HG03460 (cell line): ENCODE data around the gene FCHO2.

ENCODE experiments used
- ATAC-seq: cut with Tn5 transposase; IDR thresholded peaks from one replicate; pipeline ENCODE4 v1.9.1; 2021; ENCODE audit not compliant: unreplicated experiment

Gene FCHO2

DNA sequence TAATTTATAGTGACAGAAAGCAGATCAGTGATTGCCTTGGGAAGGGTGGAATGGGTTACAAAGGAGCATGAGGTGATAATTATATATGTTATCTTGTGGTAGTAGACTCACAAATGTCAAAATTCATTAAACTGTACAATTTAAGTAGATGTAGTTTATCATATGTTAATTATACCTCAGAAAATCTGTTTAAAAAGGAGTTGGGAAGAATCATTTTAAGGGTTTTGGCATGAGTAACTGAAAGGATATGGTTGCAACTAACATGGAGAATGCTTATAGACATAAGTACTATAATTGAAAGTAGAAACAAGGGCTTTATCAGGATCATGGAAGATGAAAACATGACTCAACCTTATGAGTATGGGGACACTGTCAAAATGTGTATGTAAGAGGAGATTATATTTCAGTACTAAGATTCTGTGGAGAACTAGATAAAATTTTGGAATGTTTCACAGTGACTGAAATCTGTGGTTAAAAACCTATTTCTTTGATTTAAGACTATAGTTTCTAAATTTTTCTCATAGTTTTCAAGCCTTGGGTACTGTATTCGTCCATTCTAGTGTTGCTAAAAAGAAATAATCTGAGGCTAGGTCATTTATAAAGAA, 73.3 kb downstream of the FCHO2 start:
- no peak for ATAC-seq

DNA sequence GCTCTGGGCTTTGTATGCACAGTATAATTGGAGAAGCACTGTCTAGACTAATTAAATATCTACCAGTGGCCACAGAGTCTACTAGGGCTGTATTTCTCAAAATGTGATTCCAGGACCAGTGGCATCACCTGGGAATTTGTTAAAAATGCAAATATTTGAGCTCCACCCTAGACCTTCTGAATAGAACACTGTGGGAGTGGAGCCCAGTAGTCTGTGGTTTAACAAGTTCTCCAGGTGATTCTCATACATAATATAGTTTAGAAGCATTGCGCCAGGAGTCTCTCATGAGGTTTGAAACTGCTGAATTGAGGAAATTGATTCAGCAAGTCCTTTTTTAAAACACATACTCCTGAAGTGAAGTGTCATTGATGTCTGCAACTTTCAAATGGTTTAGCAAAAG, 74.7 kb downstream of the FCHO2 start:
- ATAC-seq = no peak

DNA sequence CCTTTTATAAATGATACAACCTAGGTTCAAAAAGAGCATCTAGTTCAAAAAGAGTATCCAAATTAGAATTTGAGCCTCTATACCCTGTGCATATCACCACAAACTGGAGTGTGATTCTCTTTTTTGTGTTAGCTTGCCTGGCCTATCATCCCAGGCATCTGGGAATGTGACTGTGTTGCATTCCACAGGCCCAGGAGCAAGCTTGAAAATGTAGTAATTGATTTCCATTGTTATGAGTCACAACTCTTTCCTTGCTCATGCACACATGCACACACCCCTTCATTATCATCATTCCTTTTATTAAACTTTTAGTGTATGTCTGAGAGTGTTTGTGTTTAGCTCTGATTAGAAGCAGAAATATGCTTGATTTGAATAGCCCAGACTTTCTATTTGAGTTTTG, 75.2 kb downstream of the FCHO2 start:
- no peak for ATAC-seq

DNA sequence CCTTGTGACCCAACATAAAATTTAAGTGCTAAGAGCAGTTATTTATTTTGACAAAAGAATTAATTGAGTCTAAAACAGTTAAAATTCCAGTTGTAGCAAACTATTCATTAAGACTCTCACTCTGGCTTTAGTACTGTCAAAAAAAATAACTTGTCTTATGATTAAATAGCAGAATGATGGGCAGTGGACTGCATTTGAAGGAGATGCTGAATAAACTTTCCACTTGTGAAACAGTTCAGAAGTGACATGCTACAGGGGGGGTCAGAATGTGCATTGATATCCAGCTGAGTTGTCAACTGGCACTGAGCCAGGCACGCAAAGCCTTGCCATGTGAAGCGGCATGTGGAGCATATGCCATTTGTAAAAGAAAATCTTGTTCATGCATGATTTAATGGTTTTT, 76.0 kb downstream of the FCHO2 start:
- ATAC-seq = no peak

DNA sequence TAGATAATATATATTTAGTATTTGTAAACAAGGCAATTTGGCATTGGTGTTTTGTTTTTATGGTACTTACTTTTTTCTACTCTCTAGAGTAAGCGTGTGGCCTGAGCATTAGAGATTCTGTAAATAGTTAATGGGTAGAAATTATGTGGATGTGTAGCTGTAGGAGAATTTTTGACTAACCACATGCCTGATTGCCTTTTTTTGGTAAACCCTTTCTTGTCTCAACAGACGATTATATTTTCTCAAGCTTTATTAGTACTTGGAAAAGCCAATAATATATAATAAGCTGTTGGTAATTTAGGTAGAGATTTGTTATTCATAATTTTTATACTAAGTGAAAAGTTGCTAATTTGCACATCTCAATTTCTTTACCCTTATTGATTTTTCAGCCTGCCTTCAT, 76.8 kb downstream of the FCHO2 start:
- ATAC-seq = no peak

DNA sequence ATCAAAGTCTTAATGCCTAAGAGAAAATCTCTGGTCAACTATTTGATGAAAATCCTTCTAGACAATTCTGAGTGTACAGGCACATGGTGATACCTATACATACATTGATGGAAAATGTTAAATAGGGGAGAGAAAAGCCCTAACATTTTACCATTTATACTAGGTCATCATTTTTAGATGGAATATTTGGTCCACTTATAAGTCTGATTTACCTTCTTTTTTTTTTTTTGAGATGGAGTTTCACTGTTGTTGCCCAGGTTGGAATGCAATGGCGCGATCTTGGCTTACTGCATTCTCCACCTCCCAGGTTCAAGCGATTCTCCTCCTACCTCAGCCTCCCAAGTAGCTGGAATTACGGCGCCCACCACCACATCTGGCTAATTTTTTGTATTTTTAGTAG, 81.7 kb downstream of the FCHO2 start:
- no peak for ATAC-seq

DNA sequence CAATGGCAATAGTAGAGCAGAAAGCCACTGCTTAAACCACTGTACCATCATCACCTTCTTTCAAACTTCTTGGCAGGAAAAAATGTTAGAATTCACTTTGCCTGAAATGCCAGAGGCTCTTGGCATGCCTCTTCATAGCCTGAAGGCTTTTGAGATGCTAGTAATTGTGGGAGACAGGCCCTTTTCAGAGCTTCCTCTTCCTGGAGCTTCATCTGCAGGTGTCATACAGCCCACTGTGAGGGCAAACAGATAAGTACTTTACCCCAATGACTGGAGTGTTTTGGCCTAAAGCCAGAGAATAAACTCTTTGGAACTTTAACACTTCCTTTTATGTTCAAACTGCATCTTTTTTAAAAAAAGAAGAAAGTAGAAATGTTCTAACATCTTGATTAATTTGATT, 83.2 kb downstream of the FCHO2 start:
- ATAC-seq = no peak

DNA sequence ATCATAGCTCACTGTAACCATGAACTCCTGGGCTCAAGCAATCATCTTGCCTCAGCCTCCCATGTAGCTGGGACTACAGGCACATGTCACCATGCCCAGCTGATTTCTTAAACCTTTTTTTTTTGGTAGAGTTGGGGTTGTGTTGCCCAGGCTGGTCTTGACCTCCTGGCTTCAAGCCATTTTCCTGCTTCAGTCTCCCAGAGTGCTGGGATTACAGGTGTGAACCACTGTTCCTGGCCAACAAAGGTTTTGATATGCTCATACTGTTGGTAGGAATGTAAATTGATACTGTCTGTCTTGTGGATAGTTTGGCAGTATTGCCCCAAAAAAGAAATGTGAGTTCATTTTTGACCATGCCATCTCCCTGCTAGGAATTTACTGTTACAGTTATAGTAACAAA, 87.2 kb downstream of the FCHO2 start:
- no peak for ATAC-seq

DNA sequence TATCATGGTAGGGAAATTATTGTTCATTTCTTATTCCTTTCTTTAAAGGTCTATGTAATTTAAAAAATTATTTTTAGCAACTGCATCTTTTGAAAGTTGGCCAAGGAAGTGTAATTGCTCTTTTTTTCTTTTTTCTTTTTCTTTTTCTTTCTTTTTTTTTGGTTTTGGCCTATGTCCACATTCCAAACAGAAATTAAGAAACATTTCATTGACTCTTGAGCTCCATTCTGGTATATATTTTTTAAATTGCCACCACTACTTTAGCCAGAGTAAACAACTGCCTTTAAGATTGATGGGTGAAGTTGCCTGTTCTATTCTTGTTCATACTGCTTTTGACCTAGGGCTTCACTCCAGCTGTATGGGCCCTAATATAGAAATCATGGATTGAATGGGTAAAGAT, 88.7 kb downstream of the FCHO2 start:
- ATAC-seq = no peak

DNA sequence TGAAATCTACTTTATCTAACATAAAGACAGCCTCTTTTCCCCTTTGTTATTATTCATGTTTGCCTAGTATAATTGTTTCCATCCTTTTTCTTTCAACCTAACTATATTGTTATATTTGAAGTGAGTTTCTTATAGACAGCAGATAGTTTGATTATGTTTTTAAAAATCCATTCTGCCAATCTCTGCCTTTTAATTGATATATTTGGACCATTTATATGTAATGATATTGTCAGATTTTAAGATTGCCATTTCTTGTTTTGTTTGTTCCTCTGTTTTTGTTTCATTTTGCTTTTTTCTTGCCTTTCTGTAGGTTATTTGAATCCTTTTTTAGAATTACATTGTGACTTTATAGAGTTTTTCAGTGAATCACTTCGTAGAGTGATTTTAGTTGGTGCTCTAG, 89.8 kb downstream of the FCHO2 start:
- no peak for ATAC-seq

DNA sequence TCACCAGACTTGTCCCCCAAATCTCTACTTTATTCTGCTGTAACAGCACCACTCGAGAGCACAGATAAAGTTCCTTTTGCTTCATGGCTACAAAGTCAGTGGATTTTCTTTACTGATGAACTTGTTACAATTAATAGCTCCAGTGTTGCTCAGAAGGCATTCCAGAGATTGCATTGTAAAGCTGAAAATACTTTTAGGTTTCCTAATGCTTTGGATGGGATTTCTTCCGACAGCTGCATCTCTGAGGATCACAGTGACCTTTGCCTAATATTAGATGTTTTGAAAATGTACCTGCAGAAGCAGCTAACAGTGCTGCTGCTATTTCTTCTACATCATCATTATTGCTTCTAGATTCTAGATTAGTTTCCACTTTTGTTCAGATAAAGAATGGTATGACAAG, 105.8 kb downstream of the FCHO2 start:
- ATAC-seq = no peak

DNA sequence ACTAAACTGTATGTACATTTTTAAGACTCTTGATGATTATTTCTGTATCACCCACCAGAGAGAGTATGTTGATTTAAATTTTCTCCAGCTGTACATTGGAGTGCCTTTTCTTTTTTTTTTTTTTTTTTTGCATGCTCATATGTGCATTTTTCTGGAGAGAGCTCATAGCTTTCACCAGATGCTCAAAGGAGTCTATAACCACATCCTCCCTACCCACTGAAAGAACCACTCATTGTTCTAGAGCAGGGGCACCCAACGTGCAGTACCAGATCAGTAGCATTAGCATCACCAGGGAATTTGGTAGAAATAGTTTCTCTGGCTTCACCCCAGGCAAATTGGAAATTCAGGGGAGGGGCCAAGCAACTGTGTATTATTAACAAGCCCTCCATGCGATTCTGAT, 110.6 kb downstream of the FCHO2 start:
- ATAC-seq = no peak

DNA sequence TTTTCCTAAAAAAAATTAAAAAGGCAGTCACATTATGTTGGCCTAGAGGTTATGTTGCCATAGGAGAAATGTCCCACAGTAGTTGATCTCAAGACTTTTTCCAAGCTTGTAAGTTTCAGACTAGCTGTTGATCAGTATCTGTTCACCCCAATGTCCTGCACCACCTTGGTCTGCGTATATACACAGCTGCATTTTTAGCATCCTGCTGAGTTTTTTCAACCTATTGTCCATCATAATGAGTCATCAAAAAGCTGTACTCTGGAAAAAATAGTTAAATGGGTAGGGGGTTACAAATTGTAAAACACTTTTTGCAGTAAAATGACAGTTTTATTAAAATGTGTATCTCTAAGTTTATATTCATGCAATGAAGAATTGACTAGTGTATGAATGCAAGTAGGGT, 111.4 kb downstream of the FCHO2 start:
- ATAC-seq = no peak

DNA sequence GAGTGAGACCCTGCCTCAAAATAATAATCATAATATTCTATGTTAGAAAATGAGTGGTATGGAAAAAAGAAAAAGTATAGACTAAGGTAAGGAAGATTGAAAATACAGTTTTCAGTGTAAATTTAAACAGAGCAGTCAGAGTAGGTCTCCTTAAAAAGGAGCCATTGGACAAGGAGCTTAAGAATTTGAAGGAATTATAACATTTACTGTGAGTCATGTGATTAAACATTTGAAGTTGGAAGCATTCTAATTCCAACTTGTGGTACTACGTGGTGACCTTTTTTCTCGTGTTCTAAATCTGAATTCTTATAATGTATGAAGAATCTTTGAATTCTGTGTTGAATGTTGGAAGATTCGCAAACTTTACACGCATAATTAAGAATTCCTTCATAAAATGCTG, 125.3 kb downstream of the FCHO2 start:
- no peak for ATAC-seq

DNA sequence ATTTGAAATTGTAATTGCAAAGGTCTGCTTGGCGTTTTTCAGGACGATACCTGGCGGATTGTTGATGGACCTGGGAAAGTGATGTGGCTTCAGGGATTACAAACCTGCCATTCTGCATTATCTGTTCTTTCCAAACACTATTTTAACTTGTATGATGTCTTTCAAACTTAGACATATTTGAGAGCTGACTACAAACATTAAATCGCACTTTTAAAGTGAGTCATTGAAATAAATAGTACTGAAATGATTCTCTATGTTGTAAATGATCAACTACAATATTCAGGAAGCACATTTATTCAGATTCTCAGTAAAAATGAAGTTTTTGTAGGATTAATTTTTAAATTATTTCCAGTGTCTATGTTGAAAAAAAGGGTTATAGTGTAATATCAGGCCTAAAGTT, 132.2 kb downstream of the FCHO2 start:
- no peak for ATAC-seq

DNA sequence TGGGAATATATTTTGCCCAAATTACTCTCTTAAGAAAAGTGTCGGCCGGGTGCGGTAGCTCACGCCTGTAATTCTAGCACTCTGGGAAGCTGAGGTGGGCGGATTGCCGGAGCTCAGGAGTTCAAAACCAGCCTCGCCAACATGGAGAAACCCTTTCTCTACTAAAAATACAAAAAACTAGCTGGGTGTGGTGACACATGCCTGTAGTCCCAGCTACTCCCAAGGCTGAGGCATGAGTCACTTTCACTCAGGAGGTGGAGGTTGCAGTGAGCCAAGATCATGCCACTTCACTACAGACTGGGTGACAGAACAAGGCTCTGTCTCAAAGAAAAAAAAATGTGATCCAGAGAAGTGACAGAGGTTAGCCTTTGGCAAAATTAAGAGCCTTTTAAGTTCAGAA, 138.1 kb downstream of the FCHO2 start:
- no peak for ATAC-seq

DNA sequence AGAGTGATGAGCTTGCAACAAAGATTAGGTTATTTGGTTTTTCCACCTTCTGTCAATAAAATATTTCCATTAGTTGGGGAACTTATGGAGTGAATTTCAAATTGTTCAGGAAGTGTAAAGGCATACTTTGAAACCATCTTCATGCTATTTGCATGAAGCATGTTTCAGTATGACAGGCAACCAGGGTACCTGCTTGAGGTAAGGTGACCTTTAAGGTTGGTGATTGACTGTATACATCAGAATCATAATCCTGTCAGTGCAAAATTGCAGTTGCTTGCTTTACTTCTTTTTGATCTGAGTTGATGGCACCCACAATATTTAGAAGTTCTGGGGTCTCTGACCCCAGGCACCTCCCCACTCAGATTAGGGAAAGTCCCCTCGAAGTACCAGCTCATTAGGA, 138.6 kb downstream of the FCHO2 start:
- ATAC-seq = no peak

DNA sequence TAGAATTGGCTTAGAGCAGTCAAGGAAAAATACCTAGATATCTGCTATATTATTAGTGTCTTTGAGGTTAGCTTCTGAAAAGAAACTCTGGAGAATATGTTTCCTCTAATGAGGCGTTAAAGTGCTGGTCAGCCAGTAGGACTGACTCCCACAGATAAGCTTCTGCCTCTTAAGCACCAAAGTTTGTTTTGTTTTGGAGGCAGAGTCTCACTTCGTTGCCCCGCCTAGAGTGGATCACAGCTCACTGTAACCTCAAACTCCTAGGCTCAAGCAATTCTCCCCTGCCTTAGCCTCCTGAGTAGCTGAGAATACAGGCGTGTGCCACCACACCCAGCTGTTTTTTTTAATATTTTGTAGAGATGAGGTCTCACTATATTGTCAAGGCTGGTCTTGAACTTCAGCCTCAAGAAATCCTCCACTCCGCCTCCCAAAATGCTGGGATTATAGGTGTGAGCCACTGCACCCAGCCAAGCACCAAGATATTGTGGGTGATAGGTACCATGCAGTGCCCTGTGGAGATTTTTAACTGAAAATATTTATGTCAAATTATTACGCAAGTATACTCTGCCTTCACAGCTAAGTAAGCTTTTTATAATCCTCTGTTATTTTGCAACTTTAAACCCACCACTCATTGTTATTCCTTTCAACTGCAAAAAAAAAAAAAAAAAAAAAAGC, 139.9 kb downstream of the FCHO2 start:
- ATAC-seq = no peak

DNA sequence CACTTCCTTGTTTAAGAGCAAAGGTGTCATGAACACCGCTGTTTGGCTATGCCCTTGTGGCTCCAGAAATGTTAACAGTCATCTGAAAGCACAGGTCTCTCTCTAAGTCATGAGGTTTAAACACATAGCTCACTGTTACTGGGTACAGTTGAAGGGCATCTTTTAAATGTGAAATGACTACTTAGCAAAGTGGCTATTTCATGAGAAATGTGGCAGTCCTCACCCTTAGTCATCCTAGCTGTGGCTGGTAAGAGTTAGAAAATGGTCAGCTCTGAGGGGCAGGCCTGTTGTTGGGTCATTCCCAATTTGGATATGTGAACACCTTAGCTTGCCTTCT, 140.4 kb downstream of the FCHO2 start:
- ATAC-seq = no peak

DNA sequence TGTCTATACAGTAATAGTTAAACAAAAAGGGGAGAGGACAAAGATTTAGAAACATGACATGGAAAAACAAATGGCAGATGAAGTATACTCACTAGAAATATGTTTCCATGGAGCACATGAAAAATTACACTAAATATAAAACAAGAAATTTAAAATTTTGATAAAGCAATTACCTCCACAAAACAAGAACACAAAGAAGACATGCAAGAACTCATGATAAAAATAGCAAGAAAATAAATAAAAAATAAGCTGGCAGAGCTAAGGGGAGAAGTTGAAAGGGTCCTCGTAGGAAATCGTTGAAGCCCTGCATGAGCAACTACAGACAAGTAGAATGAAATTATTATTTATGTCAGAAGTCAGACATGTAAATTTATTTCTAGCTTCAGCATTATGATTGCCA, 141.9 kb downstream of the FCHO2 start:
- no peak for ATAC-seq

DNA sequence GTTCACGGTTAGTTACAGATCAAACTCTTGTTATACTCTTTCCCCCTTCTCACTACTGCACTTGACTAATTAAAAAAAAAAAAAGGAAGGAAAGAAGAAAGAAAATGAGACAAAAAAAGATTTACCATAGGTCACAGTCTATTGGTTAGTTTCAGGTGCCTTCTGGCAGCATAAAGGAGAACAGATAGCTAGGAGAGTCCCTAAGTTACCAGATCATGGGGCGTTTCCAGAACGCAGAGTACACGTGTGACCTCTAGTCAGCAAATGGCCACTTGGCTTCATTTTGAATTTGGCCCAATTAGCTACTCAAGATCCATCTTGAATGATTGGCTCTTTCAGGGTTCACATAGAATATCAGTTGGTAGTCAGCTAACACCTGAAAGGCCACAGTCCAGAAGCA, 144.3 kb downstream of the FCHO2 start:
- no peak for ATAC-seq

DNA sequence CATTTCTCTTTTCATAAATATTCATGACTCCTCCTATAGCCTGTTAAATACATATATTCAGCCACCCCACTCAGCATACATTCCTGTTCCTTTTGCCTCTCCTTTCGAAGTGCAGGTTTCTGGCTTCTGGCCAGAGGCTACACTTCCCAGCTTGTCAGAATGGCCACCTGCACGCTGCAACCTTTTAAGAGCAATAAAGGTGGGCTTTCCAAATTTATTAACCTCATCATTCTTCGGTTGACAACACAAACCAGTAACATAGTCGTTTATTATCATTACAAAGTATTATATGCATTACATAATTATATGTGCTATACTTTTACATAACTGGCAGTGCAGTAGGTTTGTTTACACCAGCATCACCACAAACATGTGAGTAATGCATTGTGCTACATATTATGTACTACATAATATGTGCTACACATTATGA, 148.0 kb downstream of the FCHO2 start:
- ATAC-seq = no peak

DNA sequence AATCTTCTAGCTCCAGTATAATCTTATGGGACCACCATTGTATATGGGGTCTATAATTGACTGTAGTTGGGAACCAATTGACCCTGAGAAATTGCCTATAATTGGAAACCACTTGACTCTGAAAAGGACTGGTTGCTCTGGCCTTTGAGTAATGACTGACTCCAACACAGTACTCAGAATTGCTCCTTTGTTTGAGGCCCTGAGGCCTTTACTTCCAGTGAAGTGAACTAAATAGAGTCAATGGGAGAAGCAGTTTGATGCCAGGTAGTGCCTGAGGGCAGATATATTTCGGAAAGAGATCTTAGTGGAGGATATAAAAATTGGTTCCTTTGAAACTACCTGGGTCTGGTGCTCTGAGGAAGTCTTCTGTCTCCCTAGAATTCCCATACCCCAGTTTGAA, 148.5 kb downstream of the FCHO2 start:
- no peak for ATAC-seq
